Stimulated activated CD8-positive, alpha-beta memory T cell treated with anti-CD3 and anti-CD28 coated beads, Interleukin-2, amount 100 ng/mL, for 48 hours (primary cell): ENCODE data around the gene HDAC2.
A peak's percentile ranks its signal among the peaks of the same experiment; 100 is the strongest.
"Not testable (repeated sequence)": the region's sequence is repeated elsewhere in the genome, so short reads cannot be mapped to it uniquely, and the experiment has no call there.

Source experiments
- DNase-seq, 2 donors: peaks; one replicate each; pipeline ENCODE4 v3.0.0-alpha.2; 2020; ENCODE audit warnings: low read depth in 2 of 2

HDAC2 gene

DNA sequence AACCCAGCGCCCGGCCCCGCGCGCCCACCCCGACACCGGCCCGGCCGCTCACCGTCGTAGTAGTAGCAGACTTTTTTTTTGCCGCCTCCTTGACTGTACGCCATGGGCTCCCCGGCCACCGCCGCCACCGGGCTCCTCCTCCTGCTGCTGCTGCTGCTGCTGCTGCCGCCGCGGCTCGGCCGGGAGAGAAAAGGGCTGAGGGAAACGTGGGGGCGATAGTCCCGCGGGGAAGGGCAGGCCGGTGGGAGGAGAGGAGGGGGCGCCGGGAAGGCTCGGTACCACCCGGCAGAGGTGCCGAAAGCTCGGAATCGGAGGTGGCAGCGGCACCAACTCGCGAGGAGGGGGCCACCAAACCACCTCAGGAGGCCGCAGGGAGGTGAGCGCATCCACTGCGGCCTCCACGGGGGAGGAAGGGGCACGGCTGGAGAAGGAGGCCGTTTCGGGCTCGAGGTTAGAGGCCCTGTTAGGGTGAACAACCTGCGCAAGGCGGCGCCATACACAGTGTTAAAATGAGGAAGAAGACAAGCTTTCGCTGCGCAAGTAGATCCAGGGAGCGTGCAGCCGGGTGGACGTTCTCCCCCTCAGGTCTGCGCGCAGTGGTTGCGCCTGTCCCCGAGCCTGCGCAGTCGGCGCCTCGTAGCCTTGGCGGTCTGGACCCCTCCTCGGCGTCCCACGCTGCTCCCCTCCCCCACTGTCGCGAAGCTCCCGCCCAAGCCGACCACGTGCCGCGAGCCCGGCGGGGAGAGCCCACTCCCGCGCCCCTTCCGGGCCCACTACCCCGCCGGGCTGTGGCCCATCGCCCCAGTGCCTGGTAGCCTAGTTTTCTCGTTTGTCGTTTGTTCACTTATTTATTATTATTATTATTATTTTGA is at the start of gene HDAC2:
Gene HDAC2 (minus strand): TSS at position 344 of the 872 bp plus-strand sequence. CDS start 240 bp downstream, at position 104.
- peak; percentile 78 to 82 for DNase-seq

DNA sequence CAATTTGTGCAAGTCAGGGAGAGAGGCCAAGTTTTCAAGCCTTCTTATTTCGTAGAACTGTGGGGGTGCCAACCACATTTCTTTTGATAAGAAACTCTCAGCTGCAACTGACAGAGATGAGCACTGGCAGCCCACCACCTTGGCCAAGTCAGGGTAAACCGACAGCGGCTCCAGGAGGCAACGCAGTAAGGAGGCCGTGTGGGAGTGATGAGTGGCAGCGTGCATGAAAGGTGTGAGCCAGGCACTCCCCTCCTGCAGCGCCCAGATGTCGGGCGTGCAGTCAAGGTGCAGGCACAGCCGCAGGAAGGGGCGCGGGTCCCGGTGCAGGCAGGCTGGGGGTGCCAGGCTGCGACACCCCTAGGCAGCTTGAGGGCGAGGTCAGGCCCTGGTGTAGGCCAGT is 49.2 kb upstream of the HDAC2 start:
- no peak for DNase-seq

DNA sequence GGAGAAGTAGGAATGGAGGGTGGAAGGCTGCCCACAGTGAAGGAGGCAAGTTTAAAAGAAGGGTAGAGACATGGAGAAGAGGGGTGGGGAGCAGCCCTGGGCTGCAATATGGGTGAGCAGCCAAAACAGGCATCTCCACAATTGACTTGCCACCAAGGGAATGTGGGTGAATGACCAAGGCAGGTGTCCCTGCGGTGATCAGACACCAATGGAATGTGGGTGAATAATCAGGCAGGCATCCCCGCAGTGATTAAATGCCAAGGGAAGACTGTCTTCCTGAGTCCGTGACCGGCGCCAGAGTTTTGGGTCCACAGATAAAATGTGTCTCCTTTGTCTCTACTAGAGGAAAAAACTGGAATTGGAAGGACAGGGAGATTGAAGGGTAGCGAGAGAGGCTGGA is 46.2 kb upstream of the HDAC2 start:
- not testable (repeated sequence) for DNase-seq

DNA sequence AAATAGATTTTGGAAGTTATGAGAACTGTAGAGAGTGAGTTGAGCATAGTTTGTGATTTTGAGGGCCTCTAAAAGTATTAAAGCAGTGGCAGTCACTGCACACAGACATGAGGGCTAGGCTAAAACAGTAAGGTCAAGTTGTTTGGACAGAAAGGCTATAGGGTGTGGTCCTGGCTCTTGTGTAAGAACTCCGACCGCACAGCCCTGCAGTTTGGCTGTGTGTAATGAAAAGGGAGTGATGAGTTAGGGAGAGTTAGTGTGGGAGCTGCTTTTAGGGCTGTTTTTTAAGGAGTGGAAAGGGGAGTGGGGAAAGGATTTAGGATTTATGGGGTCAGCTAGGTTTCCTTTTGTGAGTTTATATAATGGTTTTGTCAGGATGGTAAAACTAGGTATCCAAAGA is 43.2 kb upstream of the HDAC2 start:
- DNase-seq = not testable (repeated sequence)

DNA sequence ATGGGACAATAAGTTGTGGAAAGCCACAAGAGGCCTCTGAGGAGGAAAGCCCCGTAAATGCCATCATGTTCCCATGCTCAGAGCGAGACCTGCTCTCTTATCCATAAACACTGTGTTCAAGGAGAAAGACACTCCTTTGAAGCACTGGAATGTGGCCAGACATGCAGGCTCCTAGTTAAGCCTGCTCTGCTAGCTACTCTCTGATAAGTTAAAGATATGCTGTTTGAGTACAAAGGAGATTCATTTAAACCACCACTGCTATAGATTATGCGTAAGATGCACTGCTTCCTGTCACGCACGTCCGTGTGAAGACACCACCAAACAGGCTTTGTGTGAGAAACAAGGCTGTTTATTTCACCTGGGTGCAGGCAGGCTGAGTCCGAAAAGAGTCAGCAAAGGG is 40.5 kb upstream of the HDAC2 start:
- not testable (repeated sequence) for DNase-seq

DNA sequence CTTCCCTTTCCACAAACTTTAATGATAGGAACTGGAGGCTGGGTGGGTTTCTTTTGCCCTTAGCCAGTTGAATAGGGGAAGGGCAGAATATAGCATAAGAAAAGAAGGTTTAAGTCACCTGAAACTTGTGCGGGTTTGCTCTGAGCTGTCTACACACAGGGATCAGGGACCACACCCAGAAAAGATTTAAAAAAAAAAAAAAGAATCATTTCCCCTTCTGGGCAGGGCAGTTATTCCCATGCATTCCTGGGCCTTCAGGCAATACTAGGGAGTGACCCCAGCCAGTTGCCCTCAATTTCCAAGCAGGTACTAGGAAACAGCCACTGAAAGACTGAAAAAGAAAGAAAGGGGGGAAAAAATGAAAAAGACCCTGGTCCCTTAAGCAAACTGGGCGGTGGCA is 39.6 kb upstream of the HDAC2 start:
- no peak for DNase-seq

DNA sequence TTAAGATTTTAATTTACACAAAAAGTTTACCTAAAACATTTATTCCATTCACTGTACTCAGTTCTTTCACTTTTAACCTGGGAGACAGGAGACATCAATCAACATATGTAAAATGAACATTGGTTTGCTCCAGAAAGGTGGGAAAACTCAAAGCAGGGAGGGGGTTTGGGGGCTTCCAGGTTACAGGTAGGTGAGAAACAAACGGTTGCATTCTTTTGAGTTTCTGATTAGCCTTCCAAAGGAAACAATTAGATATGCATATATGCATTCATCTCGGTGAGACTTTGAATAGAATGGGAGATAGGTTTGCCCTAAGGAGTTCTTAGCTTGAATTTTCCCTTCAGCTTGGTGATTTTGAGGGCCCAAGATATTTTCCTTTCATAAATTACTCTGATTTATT is 38.2 kb upstream of the HDAC2 start:
- DNase-seq = no peak

DNA sequence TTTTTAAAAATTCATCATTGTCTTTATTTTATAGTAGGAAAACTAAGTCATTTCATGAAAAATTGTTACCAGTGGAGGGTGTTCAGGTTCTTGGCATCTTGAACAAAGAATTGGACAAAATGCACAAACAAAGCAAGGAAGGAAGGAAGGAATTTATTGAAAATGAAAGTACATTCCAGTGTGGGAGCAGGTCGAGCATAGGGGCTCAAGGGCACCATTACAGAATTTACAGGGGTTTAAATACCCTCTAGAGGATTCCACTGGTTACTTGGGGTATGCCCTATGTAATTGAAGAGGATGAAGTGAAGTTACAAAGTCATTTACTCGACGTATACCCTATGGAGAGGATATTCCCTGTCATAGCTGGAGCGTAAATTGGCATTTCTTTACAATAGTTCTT is 37.4 kb upstream of the HDAC2 start:
- no peak for DNase-seq

DNA sequence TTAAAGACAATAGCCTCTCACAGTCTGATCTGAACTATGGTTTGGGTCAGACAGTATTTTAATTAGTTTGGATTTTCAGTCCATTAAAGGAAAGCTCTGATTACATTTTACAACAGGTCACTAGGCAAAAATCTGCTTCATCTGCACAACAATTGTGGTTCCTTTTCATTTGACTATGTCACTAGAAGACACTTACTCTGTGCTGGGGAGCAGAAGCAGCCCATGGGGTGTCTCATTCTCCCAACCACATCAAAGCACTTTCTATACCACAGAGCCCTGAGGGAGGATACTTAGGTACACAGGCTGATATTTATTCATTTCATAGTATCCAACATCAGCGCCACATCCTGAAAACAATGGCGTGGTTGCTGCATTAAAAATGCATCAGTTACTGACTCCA is 36.6 kb upstream of the HDAC2 start:
- no peak for DNase-seq

DNA sequence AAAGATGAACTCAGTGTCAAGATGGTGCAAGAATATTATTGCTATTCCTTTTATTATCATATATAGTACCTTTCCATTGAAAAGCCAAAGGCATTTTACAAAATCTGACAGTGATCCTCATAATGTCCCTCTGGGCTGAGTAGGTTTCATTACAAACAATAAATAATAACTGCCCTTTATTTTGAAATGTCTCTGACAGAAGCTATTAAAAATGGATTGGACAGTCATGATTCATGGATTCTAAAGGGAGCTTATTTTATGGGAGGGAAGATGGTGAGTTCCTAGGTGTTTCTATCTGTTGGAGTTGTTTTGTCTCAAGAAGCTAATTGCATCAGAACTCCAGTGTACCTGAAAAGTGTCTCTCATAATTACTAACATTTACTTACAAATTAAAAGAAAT is 30.4 kb upstream of the HDAC2 start:
- no peak for DNase-seq

DNA sequence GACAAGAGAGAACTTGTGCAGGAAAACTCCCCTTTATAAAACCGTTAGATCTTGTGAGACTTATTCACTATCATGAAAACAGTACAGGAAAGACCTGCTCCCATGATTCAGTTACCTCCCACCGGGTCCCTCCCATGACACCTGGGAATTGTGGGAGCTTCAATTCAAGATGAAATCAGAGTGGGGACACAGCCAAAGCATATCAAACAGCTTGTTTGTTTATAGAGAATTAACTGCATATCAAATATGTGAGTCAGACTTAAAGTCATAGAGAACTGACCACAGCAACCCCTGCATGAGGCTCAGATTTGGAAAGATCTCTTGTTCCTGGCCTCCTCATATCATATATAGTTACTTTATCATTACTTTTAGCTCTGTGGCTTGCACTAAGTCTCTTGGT is 29.1 kb upstream of the HDAC2 start:
- DNase-seq = no peak

DNA sequence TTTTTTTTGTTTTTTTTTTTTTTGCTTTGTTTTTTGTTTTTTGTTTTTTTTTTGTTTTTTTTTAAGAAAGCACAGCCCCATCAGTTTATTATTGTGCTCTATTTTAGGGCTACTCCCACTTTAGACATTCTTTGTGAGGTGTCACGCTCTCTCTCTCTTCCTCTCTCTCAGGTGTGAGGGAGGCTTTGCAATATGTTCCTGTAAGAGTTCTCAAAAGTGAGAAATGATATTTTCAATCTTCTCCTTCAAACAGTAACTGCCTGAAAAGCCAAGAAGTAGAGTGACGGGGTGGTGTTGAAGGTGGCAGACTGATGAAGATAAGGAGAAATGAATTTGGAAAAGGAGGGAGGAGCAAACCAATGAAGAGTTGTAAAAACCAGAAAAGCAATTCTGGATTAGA is 28.3 kb upstream of the HDAC2 start:
- no peak for DNase-seq

DNA sequence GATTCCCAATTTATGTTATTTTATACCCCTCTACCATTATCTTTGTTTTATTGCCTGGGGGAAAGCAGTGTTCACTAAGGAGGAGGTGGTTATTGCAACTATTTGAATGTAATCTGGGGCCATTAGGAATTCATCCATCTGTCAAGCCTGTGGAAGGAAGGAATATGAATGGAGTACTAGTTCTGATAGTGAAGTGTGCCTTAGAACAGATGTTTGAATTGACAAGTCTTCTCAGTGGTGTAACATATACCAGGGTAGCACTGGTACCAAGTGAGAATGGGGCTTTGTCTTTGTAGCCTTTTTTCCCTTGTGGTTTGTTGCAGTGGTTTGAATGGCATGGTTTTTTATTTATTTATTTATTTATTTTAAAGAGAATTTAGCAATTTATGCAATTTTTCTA is 27.9 kb upstream of the HDAC2 start:
- no peak for DNase-seq

DNA sequence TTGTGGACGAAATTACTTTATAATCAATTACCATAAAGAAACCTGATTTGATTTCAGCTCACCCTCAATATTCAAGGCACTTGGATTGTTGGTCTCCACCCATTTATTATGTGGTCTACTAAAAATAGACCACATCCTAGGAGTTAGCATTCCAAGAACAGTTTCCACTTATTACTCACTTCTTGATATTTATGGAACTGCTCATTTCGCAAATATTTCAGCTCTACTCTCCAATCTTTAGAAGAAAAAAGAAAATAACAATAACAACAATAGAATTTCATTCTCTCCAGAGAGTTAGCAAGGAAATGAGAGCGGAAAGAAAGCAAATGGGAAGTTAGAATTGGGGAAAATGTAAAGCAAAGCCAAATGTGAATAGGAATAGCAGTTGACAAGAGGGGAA is 26.2 kb upstream of the HDAC2 start:
- DNase-seq = no peak

DNA sequence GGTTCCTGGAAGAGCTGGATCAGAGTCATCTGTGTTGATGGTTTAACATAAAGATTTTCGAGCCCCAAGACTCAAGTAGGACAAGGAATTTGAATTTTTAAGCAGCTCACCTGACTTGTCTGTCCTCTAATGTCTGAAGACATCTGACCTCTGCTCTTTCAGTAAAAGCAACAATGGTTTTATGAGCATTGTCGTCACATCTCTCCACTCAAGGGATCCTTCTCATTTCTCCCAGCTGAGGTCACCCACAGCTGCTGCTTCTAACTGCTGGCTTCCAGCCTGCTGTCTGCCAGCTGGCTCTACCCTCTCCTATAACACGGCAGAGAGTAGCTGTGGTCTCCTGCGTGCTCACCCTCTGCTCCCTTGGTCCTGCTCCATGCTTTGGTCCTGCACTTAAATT is 24.7 kb upstream of the HDAC2 start:
- no peak for DNase-seq

DNA sequence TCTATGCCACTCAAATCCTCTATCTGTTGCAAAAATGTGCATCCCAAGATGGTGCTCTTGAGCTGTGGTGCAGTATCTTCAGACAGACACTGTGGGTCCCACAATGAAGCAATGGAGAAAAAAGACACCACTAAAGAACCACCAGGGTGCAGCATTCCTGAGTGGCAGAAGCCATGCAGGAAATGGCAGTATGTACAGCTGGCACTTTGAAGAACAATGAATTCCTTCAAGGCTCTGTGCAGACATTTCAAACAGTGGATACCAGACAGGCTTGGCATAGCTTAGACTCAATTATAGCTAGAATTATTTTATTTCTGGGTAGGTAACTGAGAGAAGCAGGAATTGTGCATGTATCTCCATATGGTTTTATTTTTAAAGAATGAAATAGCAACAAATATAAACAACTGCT is 24.0 kb upstream of the HDAC2 start:
- no peak for DNase-seq

DNA sequence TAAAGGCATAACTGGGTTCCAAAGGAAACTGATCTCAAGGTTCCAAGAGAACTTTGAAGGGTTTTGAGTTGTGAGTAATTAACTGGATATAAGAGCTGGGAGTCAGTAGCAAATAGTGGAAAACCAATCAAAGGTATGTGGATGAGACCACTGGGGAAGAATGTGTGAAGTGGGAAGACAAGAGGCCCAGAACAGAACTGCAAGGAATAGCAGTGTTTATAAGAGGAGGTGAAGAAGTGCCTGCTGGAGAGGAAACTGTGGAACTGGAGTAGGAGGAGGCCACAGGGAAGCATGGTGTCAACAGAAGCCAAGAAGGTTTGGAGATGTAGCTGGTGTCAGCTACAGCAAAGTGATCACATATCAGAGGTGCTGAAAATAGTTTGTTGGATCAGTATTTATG is 18.7 kb upstream of the HDAC2 start:
- DNase-seq = no peak

DNA sequence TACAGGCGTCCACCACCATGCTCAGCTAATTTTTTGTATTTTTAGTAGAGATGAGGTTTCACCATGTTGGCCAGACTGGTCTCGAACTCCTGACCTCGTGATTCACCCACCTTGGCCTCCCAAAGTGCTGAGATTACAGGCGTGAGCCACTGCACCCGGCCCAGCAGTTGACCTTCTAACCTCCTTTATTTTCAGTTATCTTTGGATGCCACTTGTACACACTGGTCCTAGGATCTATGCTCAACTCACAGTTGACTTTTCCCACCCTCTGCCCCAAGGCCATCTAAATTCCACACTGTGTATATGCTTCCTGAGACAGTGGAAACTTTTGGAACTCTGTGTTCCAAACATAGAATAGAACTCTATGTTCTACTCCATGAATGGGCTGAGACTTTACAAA is 11.7 kb upstream of the HDAC2 start:
- DNase-seq = not testable (repeated sequence)

DNA sequence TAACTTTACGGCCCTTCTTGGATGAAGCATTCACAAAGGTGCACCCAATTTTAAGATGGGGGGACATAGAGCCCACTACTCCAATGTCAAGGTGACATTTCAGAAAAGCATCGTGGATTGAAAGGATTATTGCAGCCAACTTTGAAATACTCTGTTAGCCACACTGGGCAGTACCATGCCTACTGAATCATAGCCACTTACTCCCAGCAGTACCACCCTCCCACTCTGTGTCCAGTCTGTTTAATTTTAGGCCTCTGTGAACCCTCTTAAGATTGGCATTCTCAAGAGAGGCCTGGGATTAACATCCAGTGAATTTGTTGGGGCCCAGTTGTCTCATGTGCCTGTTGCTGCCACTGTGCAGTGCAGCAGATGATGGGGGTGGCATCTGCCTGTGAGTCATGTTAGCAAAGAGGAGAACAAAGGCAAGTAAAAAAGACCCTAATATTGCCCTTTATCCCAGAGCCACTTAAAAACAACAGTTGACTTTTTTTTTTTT is 11.2 kb upstream of the HDAC2 start:
- DNase-seq = no peak

DNA sequence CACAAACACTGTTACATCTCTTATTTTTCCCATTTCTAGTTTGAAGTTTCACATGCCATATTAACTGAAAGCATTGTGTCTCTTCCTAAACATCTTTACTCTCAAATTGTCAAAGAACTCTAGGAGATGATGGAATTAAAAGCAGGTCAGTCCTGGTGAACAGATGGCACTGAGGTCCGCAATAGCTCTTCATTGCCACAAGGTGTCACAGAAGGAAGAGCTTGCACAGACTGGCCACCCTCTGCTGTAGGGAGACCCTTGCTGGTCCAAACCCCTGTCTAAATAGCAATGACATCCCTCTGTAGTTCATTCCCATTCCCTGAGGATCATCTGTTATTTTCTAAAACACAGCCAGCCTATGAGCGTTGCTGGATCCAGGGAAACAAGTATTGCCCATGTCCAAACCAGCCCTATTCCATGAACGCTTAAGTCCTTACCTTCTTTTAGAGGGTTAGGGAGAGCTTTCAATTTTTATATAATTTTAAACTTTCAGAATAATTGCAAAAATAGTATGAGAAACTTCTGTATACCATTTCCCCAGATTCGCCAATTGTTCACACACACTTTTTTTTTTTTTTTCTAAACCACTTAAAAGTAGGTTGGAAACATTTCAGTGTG is 10.1 kb upstream of the HDAC2 start:
- DNase-seq = no peak

DNA sequence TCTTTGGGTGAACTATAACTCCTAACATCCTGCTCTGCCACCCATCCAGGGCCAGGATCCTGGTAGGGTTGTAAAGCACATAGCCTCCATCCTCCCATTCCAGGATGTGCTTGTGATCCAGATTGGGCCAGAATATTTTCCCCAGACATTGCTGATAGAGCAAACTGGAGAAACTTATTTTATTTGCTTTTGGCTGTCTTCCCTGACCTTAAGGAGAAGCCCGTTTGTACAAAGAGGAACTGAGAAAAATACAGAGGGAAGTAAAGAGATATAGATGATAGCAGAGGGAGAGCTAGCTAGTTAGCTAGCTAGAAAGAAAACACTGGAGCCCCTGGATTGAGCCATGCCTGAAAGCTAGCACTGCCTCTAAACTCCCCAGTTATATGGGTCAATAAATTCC is 9.0 kb upstream of the HDAC2 start:
- DNase-seq = no peak

DNA sequence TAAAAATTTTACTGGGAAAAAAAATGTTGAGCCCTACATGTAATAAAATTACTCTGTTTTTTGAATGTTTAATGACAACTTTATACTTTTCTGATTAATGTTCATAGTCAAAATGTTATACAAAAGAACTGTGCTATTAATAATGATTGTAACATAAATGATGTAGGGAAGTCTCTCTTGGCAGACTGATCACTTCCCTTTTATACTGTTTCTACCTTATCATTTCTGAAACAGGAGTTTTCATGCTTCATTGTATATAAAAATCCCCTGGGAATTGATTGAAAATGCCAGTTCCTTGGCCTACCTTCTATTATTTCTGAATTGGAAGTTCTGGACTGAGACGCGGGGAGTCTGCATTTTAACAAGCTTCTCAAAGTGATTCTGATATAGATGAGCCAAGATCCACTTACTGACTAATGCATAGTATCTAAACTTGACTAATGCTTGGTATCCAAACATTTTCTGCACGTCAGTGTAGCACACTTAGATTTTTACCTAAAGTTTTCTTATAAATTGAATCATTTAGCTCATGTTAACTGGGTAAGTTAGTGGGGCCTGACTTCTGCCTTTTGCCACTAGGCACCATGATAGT is 7.2 kb upstream of the HDAC2 start:
- no peak for DNase-seq

DNA sequence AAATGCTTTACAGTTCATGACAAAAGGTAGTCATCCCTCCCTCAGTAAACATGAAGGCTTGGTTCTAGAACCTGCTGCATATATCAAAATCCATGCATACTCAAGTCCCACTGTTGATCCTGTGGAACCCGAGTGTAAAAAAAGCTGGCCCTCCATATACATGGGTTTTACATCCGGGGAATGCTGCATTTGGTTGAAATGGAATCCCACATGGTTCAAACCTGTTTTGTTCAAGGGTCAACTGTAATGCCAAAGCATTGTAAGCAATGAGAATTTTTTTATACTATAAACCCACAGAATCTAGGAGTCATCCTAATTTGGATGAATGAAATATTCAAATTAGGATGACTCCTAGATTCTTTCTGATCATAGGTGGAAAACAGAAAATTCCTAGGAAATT is 5.9 kb upstream of the HDAC2 start:
- no peak for DNase-seq
